ENCODE measurements around the gene RDH5. TPM values are rescaled to one million over a fixed set of nuclear protein-coding genes. Genes with fewer than 3 reads are reported as not detected.
A peak's percentile ranks its signal among the peaks of the same experiment; 100 is the strongest.

The RDH5 gene
- total RNA-seq, 4 donors from 2014 or later = 5.7 to 15.3 (median 9.5) TPM

DNA sequence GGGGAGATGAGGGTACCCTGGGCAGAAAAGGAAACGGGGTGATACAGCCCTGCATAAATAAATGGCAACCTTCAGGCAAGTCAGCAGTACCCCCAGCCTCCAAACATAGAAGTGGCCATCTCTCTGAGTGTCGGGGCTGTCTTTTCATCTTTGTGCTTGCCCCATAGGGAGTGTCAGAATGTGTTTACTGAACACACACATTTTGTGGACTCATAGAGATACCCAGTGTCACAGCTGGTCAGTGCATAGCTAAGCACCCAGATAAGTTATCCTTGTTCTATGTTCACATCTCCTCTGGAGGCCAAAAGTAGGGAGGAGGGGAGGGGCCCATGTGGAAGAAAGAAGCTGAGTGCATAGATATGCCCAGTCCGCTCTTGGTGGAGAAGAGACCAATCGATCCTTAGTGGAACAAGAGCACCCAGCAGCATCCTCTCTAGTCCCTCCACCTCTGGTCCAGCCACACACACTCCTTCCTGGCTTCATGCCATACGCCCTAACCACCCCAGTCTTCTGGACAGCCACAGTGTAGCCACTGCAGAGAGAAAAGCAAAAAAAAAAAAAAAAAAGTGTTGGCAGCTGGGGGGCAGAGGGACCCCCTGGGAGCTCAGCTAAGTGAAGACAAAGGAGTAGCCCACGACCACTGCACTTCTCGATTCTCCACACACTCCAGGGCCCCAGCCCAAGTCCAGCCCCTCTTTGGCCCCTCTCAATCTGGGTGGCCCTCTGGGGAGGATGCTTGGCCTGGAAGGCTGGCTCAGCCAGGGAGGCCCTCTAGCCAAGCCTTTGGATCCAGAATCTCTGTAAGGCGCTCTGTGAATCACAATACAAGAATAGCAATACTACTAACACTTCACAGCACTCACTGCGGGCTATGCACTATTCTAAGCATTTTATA lies 15.1 kb upstream of the RDH5 start:
- 79% methylated on average over 9 of the region's 9 CpGs for WGBS
- H3K9me3 ChIP-seq = no peaks in the 10 kb centered on the region
- peaks cover 12% of the 10 kb centered on the region for H3K27me3 ChIP-seq
- peak overlapping the region; percentile 27 for H3K27ac ChIP-seq
- H3K4me1 ChIP-seq = peaks cover 22% of the 10 kb centered on the region
- peak overlapping the region; percentile 63 for H3K4me3 ChIP-seq
- TF ChIP-seq POLR2AphosphoS5 (IDR thresholded peaks at IDR 0.05) (no peak), EP300 (IDR thresholded peaks at IDR 0.05) (no peak)
- no peaks in the 10 kb centered on the region for H3K36me3 ChIP-seq
- DNase-seq (ENCODE audit: low spot score in 2 of 2) = no peak

DNA sequence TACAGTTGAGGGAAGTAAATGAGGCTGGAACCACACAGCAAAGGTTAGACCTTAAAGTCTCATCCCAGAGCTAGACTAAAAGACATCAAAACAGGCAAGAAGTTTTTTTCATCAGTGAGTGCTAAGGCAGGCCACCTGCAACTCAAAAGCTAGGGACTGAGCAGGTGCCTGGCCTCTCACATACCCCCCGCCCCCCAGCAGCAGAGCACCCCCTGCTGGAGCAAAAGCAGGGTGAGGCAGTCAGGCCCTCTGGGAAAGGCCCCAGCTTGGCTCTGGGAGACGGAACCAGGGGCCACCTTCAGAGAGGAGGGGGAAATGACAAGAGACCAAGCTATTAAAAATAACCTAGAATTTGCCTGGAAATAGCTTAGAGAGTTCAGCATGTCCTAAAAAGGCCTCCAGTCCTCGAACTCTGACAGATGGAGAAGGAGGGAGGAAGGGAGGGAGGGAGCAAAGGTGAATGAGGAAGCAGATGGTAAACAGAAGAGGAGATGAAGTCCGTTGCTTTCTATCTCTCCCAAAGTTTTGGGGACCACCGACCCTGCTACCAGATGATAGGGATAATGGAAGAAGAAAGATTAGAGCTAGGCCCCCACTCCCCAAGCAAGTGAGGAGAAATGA lies 14.3 kb upstream of the RDH5 start:
- 62% methylated on average over 5 of the region's 5 CpGs for WGBS

GRCh38 chr12:55706568-55707218 lies 13.5 kb upstream of the RDH5 start:
- Histone ChIP-seq H3K4me3 (peak overlapping the region; percentile 63), H3K27ac (peak overlapping the region; percentile 50)

More for the DNA sequence above, 14.3 kb upstream of the RDH5 start:
- Histone ChIP-seq H3K36me3 (no peaks in the 10 kb centered on the region), H3K4me1 (peaks cover 22% of the 10 kb centered on the region), H3K27ac (no peak overlapping the region), H3K4me3 (peak overlapping the region; percentile 63), H3K27me3 (peaks cover 12% of the 10 kb centered on the region), H3K9me3 (no peaks in the 10 kb centered on the region)
- TF ChIP-seq POLR2AphosphoS5 (IDR thresholded peaks at IDR 0.05) = no peak
- TF ChIP-seq, protein P1, sequence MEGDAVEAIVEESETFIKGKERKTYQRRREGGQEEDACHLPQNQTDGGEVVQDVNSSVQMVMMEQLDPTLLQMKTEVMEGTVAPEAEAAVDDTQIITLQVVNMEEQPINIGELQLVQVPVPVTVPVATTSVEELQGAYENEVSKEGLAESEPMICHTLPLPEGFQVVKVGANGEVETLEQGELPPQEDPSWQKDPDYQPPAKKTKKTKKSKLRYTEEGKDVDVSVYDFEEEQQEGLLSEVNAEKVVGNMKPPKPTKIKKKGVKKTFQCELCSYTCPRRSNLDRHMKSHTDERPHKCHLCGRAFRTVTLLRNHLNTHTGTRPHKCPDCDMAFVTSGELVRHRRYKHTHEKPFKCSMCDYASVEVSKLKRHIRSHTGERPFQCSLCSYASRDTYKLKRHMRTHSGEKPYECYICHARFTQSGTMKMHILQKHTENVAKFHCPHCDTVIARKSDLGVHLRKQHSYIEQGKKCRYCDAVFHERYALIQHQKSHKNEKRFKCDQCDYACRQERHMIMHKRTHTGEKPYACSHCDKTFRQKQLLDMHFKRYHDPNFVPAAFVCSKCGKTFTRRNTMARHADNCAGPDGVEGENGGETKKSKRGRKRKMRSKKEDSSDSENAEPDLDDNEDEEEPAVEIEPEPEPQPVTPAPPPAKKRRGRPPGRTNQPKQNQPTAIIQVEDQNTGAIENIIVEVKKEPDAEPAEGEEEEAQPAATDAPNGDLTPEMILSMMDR (IDR thresholded peaks at IDR 0.05) = peak in 1 of 2 donors; percentile 18
- DNase-seq (ENCODE audit: low spot score in 2 of 2) = no peak

DNA sequence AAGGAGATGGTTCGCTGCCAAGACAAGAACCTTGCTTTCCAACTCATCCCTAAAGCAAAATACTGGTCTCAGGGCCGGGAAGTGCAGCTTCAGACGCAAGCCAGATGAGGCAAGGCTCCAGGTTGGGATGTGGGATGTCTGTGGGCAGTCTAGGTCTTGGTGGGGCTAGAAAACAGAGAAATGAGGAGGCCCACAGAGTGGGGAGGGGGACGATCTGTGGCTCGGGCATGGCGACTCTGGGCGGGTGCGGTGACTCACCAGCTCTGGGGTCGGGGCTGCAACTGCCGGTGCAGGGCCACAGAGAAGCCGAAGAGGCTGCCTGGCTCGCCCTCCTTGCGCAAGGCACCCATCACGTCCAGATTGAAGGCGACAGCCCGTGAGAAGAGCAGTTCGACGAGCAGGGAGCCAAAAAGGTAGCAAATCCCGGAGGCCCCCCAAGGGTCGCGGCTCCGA lies 12.9 kb upstream of the RDH5 start:
- TF ChIP-seq EP300 (IDR thresholded peaks at IDR 0.05) = no peak
- TF ChIP-seq, protein P1 (IDR thresholded peaks at IDR 0.05) = no peak
- no peak for TF ChIP-seq POLR2A (IDR thresholded peaks at IDR 0.05)
- no peak for TF ChIP-seq POLR2AphosphoS5 (IDR thresholded peaks at IDR 0.05)
- peak overlapping the region; percentile 50 for H3K27ac ChIP-seq
- no peak for DNase-seq (ENCODE audit: low spot score in 2 of 2)
- peak overlapping the region; percentile 63 for H3K4me3 ChIP-seq
- peaks cover 12% of the 10 kb centered on the region for H3K27me3 ChIP-seq
- peaks cover 23% of the 10 kb centered on the region for H3K4me1 ChIP-seq
- WGBS = 11% methylated on average over 22 of the region's 22 CpGs
- no peaks in the 10 kb centered on the region for H3K9me3 ChIP-seq
- no peaks in the 10 kb centered on the region for H3K36me3 ChIP-seq

More at GRCh38 chr12:55706568-55707218, 13.5 kb upstream of the RDH5 start:
- WGBS = 83% methylated on average over 2 of the region's 2 CpGs
- Histone ChIP-seq H3K9me3 (no peaks in the 10 kb centered on the region), H3K4me1 (peaks cover 22% of the 10 kb centered on the region), H3K27me3 (peaks cover 12% of the 10 kb centered on the region), H3K36me3 (no peaks in the 10 kb centered on the region)
- no peak for DNase-seq (ENCODE audit: low spot score in 2 of 2)
- no peak for TF ChIP-seq POLR2A (IDR thresholded peaks at IDR 0.05)
- TF ChIP-seq POLR2AphosphoS5 (IDR thresholded peaks at IDR 0.05) = no peak
- TF ChIP-seq EP300 (IDR thresholded peaks at IDR 0.05) = no peak
- TF ChIP-seq, protein P1 (IDR thresholded peaks at IDR 0.05) = no peak

- peak within 1 kb of the TSS; percentile 50 for H3K27ac ChIP-seq
- TF ChIP-seq, protein P1 (IDR thresholded peaks at IDR 0.05) = no peak
- TF ChIP-seq EP300 (IDR thresholded peaks at IDR 0.05) = no peak
- peak in 1 of 2 donors; percentile 79 for DNase-seq (ENCODE audit: low spot score in 2 of 2)
- peak within 1 kb of the TSS; percentile 63 for H3K4me3 ChIP-seq
- peaks cover 12% of the 10 kb centered on the region for H3K27me3 ChIP-seq
- peaks cover 32% of the 10 kb centered on the region for H3K4me1 ChIP-seq
- H3K36me3 ChIP-seq = no peaks in the 10 kb centered on the region
- 2% methylated on average over 22 of the region's 39 CpGs for WGBS
- no peaks in the 10 kb centered on the region for H3K9me3 ChIP-seq
These were observed 12.1 kb upstream of the RDH5 start, which contains the start of gene ITGA7 for GRCh38 chr12:55707841-55708694. Gene ITGA7 (minus strand): TSS chr12:55707904. CDS start chr12:55707682, 222 bp downstream.

Measured in suprapubic skin (tissue), 4 donors.